Activated CD4-positive, alpha-beta T cell treated with anti-CD3 and anti-CD28 coated beads for 48 hours (primary cell): ENCODE data around the gene GRHPR.
A peak's percentile ranks its signal among the peaks of the same experiment; 100 is the strongest.
"Not testable (repeated sequence)": the region's sequence is repeated elsewhere in the genome, so short reads cannot be mapped to it uniquely, and the experiment has no call there.

Experiments used
- DNase-seq: peaks from one replicate; pipeline ENCODE4 v3.0.0-alpha.2; 2020

The GRHPR gene

DNA sequence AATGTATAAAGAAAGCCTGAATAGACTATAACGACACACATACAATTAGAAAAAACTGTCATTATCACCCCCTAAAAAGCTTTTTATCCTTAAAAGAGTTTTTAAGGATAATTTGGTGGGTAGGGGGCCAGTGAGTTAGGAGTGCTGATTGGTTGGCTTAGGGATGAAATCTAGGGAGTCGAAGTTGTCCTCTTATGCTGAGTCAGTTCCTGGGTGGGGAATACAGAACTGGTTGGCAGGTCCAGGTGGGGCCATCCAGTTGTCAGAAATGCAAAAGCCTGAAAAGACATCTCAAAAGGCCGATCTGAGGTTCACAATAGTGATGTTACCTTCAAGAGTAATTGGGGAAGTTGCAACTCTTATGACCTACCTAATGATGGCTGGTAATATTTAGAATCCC, 29.1 kb downstream of the GRHPR start:
- DNase-seq: no peak

DNA sequence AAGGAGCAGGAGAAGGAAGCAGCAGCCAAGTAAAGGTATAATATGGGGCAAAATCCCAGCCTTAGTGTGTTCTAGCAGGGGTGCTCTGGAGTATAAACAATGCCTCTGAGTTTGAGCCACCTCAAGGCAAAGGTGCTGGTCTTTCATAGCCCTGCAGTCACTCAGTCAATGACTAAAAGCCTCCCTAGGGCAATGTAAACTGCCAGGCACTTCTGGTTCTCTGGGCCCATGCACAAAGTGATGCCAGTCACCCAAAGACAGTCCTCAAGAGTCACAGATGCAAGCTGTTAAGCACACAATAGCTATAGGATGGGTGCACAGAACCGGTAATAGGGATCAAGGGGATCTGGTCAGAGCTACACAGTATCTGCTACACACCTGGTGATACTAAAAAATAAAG, 30.1 kb downstream of the GRHPR start:
- no peak for DNase-seq

DNA sequence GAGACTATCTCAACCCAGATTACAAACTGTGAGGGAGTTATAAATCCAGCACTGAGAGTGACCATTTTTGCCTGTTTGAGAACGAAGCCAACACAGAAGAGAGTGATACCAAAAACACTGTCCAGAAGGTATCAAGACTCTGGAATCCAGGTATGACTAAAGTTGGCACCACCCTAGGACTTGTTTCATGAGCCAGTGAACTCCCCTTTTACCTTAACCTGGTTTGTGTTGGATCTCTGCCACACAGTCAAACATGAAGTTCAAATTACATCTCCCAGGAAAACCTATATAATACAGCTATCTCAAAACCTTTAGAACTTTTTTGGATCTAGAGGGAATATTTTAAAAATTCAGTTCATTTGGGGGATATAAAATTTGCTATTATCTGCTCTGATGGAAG, 31.3 kb downstream of the GRHPR start:
- DNase-seq: no peak

DNA sequence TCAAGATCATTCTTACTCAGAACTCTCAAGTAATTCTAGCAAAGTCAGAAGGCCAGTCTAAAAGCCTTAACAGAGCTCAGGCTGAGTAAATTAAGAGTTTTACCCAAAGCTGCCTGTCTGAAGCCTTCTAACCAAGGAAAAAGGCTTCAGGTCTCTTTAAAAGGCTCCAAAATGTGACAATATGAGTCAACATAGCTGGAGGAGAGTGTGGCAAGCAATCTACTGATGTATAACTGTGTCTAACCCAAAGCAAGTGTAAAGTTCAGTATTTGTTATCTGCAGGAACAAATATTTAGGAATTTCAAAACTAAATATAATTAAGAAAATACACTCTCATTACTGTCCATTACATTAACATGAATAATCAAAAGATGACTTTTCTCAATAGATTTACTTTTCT, 31.7 kb downstream of the GRHPR start:
- no peak for DNase-seq

DNA sequence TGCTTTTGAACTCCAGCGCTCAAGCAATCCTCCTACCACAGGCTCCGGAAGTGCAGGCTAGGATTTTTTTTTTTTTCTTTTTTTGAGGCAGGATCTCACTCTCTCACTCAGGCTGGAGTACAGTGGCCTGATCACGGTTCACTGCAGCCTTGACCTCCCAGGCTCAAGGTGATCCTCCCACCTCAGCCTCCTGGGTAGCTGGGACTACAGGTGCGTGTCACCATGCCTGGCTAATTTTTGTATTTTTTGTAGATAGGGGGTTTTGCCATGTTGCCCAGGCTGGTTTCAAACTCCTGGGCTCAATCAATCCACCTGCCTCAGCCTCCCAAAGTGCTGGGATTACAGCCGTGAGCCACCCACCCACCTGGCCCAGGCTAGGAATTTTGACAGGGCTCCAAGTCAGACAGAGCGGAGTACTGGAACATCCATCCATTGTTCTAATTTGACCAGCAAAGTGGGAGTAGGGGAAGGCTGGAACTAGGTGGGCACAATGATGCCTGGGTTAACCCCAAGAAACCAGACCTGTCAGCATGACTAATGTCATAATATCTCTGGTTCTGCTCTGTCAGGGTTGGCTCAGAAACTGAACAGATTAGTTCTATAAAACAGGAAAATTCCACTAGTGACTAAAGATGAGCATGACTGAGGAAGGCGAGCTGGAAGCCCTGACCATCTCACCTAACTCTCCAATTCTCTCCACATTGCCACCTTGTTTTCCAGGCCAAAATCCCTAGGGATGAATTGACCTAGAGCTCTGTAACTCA, 33.6 kb downstream of the GRHPR start:
- DNase-seq: no peak

DNA sequence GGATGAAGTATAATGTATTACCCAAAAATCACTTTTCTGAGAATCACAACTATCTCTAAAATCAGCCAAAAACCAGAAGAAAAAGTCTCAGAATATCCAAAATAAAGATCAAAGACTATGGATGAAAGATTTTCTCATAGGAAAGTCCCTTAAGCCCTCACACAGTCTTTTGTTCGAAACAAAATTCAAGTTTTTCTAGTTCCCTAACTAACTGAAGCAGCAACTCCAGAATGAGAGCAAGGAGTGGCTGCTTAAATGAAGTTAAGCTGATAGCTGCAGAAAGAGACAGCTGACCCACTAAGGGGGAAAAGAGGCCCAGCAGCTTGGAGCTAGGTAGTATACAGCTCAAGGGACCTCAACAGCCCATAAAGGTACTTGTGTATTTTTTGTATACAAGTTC, 34.3 kb downstream of the GRHPR start:
- DNase-seq: no peak

DNA sequence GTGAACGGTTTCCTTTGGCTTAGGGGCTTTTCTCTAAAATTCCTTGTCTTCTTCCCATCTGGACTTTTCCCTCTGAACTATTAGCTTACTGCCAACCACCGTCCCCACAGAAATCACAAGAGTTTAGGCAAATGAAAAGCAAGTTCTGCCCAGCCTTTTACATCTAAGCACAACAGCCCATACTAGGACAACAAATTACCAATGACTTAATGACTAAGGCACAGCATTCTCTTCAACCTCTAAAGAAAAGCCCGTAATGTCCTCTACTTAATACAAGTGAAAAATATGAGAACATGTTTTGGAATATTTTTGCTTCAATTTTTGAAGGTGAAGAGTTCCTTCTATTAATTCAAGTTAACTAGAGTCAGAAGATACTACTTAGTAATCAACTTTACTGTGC, 41.5 kb downstream of the GRHPR start:
- no peak for DNase-seq

DNA sequence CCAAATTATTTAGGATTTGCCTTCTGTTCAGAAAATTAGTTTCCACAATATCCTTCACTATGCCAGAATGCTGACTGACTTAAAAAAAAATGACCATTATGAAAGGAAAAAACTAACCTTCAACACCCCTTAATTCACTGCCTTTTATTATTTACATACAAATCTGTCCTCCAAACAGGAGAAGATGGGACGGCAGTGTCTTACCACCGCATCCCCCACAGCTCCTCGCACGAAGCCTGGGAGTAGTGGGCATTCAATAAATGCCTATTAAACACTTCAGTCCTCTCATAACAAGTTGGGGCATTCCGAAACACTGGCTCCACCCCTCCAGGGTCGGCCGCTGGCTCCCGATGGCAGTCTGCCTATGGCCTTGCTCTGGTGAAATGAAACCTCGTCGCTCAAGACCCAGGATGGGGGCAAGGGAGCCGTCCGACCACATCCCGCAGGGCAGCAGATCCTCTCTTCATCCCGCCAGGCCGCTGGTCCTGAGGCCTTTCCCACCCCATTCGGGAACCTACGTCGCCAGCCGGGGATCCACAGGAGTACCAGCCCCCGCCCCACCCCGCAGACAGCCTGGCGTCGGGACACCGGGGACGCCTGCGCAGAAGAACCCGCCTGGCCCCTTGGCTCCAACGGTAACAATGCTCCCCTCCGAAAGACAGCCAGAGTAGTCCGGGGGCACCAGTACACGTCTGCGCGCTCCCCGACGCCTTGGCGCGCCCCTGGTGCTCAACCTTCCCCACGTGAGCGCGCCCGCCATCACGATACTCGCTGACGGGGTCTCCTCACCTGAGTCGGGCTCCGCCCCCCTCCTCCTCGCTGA, 42.1 kb downstream of the GRHPR start:
- peak; percentile 77 for DNase-seq

DNA sequence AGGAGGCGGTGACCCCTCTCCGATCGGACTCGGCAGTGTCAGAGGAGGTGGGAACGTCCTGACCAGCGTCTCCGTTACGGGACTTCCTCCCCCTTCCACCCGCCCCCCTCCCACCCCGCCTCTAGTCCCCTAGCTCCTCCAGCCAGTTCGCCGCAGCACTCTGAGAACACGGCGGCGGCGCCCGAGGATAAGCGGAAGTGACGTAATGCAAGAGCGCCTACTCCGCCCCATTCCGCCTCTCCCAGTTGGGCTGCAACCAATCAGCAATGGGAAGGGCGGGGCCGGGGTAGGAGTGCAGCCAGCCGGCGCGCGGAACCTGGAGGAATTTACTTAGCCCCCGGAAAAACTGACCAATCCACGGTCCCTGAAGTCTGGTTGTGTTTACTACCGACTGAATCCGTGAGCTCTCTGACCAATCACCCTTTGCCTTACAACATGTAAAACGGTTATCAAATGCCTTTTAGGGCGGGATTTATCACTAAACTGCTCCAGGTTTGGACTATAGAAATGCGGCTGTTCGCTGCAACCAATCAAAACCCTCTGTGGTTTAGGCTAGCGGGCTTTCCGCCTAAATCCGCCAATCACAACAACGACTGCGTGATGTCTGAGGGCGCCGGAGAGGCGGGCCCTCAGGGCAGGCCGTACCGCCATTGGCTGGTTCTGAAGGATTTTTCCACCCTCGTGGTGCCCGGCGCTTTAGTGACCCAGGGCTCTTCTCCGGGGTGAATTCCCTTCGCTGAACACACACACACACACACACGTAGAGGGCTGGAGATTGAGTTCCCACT, 42.9 kb downstream of the GRHPR start, which contains the start of gene ZBTB5:
Gene ZBTB5 (minus strand): TSS at position 202 of the 788 bp plus-strand sequence. CDS start 22,899 bp downstream, outside the sequence.
- peak; percentile 99 for DNase-seq

DNA sequence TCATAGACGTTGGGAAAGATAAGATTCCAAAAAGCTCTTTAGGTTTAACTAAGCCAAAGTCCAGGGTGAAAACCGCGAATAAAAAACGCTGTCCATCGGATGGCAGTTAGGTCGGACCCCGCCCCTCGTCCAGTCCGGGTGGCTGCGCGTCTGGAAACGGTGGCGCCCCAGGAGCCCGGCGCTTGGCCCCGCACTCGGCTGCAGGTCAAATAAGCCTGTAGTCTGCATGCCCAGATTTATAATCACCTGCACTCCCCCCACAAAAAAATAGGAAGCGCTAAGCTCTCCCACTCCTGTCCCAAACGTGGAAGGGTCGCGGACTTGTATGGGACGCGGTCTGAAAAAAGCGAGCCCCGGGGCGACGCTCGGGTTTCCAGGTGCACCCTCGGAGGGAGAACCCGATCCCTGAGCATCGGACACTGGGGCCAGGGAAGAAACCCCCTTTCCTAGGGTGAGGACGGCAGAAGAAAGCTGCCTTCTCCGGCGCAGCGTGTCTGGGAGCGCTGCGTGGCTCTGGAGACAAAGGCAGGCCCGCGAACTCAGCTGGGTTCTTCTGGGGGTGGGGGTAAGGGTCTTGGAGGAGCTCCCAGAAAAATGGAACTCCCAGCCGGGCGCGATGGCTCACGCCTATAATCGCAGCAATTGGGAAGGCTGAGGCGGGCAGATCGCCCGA, 43.7 kb downstream of the GRHPR start:
- DNase-seq: peak; percentile 56

DNA sequence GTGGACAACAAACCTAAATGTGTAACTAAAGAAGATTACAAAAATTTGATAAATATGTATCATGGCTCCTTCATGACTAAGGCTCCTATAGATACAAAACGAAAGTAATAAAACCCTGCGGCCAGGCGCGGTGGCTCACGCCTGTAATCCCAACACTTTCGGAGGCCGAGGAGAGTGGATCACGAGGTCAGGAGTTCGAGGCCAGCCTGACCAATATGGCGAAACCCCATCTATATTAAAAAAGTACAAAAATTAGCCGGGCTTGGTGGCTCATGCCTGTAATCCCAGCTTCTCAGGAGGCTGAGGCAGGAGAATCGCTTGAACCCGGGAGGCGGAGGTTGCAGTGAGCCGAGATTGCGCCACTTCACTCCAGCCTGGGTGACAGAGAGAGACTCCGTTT, 45.0 kb downstream of the GRHPR start:
- DNase-seq: not testable (repeated sequence)

DNA sequence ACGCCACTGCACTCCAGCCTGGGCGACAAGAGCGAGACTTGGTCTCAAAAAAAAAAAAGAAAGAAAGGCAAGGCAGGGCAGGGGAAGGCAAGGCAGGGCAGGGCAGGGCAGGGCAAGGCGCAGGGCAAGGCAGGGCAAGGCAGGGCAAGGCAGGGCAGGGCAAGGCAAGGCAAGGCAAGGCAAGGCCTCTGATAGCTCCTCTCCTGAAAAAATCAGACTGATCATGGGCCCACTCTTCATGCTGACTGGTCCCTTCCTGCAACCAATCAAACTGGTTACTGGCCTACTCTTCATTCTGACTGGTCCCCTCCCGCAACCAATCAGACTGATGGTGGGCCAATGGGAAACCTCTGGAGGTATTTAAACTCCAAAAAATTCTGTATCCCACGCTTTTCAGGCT, 46.1 kb downstream of the GRHPR start:
- DNase-seq: no peak

DNA sequence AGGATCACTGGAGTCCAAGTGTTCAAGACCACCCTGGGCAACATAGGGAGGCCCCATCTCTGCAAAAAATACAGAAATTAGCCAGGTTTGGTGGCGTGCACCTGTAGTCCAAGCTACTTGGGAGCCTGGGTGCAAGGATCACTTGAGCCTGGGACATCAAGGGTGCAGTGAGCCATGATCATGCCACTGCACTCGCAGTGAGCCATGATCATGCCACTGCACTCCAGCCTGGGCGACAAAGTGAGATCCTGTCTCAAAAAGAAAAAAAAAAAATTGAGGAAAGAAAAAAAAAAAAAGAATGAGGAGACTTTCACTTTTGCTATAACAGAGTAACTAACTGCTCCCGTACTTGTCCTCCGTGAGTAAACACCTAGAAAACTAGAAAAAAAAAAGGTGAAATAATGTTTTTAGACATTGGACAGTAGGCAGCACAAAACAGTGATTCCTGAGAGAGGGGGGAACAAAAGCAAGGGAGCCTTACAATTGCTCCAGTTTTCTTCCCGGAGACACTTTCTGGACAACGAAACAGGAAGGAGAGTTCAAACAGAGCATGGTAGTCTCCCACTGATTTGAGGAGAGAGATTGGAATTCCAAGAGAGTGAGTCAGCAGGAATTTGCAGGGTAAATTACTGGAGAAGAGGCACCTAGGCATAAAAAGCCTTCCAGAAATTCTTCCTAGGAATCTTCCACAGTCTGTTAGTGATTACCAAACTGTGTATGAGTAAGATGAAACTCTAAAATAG, 49.6 kb downstream of the GRHPR start:
- no peak for DNase-seq

DNA sequence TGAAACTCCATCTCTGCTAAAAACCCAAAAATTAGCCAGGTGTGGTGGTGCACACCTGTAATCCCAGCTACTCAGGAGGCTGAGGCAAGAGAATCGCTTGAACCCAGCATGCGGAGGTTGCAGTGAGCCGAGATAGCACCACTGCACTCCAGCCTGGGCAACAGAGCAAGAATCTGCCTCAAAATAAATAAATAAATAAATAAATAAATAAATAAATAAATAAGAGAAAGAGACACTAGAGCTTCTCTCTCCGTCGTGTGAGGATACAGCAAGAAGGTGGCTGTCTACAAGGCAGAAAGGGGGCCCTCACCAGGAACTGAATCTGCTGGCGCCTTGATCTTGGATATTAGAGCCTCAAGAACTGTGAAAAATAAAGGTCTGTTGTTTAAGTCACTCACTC, 51.5 kb downstream of the GRHPR start:
- not testable (repeated sequence) for DNase-seq

DNA sequence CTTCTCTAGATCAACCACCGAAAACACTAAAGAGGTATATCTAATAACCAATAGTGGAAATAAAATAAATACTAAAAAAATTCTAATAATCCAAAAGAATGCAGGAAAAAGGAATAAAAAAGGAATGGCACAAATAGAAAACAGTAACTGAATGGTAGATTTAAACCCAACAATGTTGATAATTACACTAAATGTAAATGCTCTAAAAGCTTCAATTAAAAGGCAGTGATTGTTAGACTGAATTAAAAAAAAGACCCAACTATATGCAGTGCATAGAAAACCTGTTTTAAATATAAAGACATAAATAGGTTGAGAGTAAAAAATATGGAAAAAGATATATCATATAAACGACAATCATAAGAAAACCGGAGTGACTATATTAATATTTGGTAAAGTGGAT, 51.9 kb downstream of the GRHPR start:
- no peak for DNase-seq

DNA sequence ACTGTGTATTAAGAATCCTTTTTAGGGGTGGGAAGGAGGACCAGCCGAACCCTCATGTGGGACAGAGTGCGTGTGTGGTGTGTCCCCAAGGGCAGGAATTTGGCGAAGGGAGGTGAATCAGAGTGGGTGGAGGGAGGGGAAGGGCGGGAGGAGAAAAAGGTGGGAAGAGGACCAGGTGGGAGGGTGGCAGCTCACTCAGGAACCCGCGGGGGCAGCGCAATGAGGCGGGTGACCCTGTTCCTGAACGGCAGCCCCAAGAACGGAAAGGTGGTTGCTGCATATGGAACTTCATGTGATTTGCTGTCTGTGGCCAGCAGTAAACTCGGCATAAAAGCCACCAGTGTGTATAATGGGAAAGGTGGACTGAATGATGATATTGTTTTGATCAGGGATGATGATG, 54.4 kb downstream of the GRHPR start:
- no peak for DNase-seq

DNA sequence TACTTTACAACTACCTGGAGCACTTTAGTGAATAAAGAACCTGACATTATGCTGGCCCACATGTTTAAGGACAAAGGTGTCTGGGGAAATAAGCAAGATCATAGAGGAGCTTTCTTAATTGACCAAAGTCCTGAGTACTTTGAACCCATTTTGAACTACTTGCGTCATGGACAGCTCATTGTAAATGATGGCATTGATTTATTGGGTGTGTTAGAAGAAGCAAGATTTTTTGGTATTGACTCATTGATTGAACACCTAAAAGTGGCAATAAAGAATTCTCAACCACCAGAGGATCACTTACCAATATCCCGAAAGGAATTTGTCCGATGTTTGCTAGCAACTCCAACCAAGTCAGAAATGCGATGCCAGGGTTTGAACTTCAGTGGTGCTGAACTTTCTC, 54.9 kb downstream of the GRHPR start:
- DNase-seq: not testable (repeated sequence)

DNA sequence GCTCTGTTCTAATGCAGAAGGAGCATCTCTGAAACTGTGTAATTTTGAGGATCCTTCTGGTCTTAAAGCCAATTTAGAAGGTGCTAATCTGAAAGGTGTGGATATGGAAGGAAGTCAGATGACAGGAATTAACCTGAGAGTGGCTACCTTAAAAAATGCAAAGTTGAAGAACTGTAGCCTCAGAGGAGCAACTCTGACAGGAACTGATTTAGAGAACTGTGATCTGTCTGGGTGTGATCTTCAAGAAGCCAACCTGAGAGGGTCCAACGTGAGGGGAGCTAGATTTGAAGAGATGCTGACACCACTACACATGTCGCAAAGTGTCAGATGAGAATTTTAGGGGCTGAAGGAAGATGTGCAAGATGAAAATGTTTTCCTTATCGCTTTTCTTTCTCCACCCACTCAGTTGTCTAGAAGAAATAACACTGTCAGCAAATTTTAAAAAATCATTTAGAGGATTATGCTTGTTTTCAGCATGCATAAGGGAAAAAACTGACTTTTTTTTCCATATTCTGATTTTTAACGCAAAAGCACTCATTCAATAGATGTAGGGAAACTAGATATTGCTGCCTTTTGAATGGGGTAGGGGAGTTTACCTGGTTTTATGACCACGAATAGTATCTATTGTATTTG, 55.6 kb downstream of the GRHPR start:
- not testable (repeated sequence) for DNase-seq

DNA sequence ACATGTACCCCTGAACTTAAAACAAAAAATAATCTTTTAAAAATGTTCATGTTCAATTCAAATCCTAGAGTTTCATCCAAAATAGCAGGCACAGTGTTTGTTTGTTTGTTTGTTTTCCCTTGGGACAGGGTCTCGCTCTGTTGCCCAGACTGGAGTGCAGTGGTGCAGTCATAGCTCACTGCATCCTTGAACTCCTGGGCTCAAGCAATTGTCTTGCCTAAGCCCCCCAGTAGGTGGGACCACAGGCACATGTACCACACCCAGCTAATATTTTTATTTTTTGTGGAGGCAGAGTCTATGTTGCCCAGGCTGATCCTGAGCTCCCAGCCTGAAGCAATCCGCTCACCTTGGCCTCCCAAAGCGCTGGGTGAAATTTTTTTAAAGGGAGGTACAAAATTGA, 58.3 kb downstream of the GRHPR start:
- no peak for DNase-seq

DNA sequence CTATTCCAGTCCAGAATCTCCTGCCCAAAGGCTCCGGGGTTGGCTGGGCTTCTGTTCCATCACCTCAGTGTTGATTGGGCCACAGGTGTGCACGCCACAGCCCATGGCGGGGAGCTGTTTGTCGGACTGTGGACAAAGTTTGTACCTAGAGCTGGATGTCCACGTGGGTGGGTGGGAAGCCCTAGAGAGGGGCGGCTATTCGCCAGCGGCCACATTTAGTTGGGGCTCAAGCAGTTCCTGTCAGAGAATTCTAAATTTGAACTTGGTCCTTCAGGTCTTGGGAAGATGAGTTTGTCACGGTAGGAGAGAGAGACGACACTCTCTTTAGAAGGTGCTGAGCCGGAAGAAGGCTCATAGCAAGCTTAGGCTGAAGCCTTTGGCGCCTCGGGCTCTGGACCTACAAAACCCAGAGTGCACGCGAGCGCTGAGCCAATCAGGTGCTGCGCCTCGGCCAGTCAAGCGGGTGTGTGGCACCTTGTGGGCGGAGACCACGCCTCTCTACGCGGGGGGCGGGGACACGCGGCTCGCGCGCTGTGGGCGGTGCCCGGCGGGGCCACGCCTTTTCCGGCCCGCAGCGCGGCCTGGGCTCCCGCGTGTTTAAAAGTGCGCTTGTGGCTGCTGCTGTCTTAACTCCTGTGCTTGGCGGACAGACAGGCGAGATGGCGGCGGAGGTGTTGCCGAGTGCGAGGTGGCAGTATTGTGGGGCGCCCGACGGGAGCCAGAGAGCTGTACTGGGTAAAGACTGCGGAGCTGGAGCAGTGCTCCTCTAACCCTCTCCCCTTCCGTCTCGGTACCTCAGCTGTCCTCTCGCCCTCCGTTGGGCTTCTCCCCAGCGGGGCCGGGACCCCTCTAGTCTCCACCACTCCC, 63.1 kb downstream of the GRHPR start, which contains the start of gene POLR1E:
Gene POLR1E (plus strand): TSS at position 560 of the 867 bp plus-strand sequence. CDS start 100 bp downstream, at position 660.
- peak; percentile 97 for DNase-seq
